ENCODE data around the gene HYLS1. TPM values are rescaled to one million over a fixed set of nuclear protein-coding genes. Genes with fewer than 3 reads are reported as not detected.

Gene HYLS1
- total and polyA plus RNA-seq, 10 of the 15 experiments (the other 5 are each of a cell fraction or from before 2014, with no cell fraction given), result 11.7 to 35.1 (median 17.6) TPM

- ChIA-PET POLR2A (no interaction called here), CTCF (interaction anchor here (0.9 to 1.9 kb wide), 3 partner anchors 10 to 261 kb away, joined by 3 to 11 read pairs (median 8); no protein-coding TSS in a partner anchor), RAD21 (ENCODE audit: unreplicated experiment) (interaction anchor here (1.3 kb wide), 1 partner anchor 262 kb away, joined by 5 read pairs; no protein-coding TSS in a partner anchor), SMC1A (ENCODE audit: uncharacterized antibody, unreplicated experiment) (interaction anchor here (0.8 to 2.7 kb wide), 2 partner anchors 11 to 261 kb away, joined by 3 to 10 read pairs; no protein-coding TSS in a partner anchor)
- intact Hi-C loops (cut with micrococcal nuclease; ENCODE audit: unreplicated experiment) (no loop called here), in situ Hi-C loops (cut with MboI) (no loop called here)
- no peaks in the 10 kb centered on the region for H3K79me2 ChIP-seq (ENCODE audit: control insufficient read depth, insufficient read depth, low read length)
- H3K4me3 ChIP-seq, result no peak overlapping the region
- 40% methylated on average over 9 of the region's 9 CpGs for WGBS (ENCODE audit: insufficient coverage, insufficient replicate concordance, low lambda C conversion rate, missing lambda C conversion rate)
- no TSS peak for BruUV-seq (replicated peaks)
- no peak overlapping the region for H2AFZ ChIP-seq (ENCODE audit: control insufficient read depth, low read depth, low read length)
- no peak for ATAC-seq
- no peak overlapping the region for H3K27ac ChIP-seq (ENCODE audit: control insufficient read depth, insufficient read depth)
- no peaks in the 10 kb centered on the region for H4K20me1 ChIP-seq (ENCODE audit: control insufficient read depth, insufficient read depth)
- H3K9ac ChIP-seq (ENCODE audit: control insufficient read depth, insufficient read depth, low read length), result no peak overlapping the region
- no peaks in the 10 kb centered on the region for H3K36me3 ChIP-seq (ENCODE audit: control insufficient read depth in 2 of 2, insufficient read depth in 2 of 2, low read length in 1 of 2)
- H3K27me3 ChIP-seq (replicated peaks in 1 of 2; ENCODE audit: control insufficient read depth in 2 of 2, insufficient read depth in 2 of 2, low read length in 1 of 2), result no peaks in the 10 kb centered on the region; a peak in 1 of 4 replicates
- H3K4me1 ChIP-seq (ENCODE audit: control insufficient read depth, insufficient read depth, low read length), result no peaks in the 10 kb centered on the region
- H3K9me3 ChIP-seq (replicated peaks; ENCODE audit: control insufficient read depth, insufficient read depth, low read length), result no peaks in the 10 kb centered on the region
- FAIRE-seq, result no peak
- H3K4me2 ChIP-seq (ENCODE audit: control insufficient read depth, insufficient read depth), result no peak overlapping the region
- TF ChIP-seq IRF5 (IDR thresholded peaks at IDR 0.05; ENCODE audit: borderline replicate concordance) (no peak), MLLT1 (IDR thresholded peaks at IDR 0.05) (no peak)
- TF ChIP-seq, protein P1, sequence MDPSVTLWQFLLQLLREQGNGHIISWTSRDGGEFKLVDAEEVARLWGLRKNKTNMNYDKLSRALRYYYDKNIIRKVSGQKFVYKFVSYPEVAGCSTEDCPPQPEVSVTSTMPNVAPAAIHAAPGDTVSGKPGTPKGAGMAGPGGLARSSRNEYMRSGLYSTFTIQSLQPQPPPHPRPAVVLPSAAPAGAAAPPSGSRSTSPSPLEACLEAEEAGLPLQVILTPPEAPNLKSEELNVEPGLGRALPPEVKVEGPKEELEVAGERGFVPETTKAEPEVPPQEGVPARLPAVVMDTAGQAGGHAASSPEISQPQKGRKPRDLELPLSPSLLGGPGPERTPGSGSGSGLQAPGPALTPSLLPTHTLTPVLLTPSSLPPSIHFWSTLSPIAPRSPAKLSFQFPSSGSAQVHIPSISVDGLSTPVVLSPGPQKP (IDR thresholded peaks at IDR 0.05; ENCODE audit: low read depth, low read length), result no peak
- DNase-seq (ENCODE audit: low read depth, low spot score), result no peak
These were observed 44.8 kb downstream of the HYLS1 start for GRCh38 chr11:125932301-125932700.
